Naive thymus-derived CD4-positive, alpha-beta T cell (primary cell): ENCODE results near the gene RIT2. TPM values are rescaled to one million over a fixed set of nuclear protein-coding genes. Genes with fewer than 3 reads are reported as not detected.

ENCODE experiments used
- ATAC-seq: fragments of 150-1000 bp; cut with Tn5 transposase; 2 replicates; pipeline ENCODE4 v1.10.0; 2021; ENCODE audit warnings: mild to moderate bottlenecking, moderate library complexity
- CTCF ChIA-PET: fragments of 350-600 bp; sonication (Branson Sonifier 250); formaldehyde crosslinking; loops from one replicate; lab custom pipeline; 2021; ENCODE audit warnings: antibody characterized with exemption; lab: Charles Lee
- POLR2A ChIA-PET: fragments of 350-600 bp; sonication (Branson Sonifier 250); formaldehyde crosslinking; loops from one replicate; lab custom pipeline; 2021; ENCODE audit warnings: antibody characterized with exemption, inconsistent platforms; lab: Charles Lee
- DNase-seq, 9 donors: peaks; one replicate each; pipeline versions ENCODE4 v3.0.0 to v3.0.0-alpha.2; 2020 to 2022; ENCODE audit warnings: mixed read lengths in 1 of 9
- H3K27ac ChIP-seq: one replicate; pipeline ENCODE4 v1.7.0; 2013; ENCODE audit warnings: mild to moderate bottlenecking, low read depth, low read length, moderate library complexity
- H3K27me3 ChIP-seq, 2 donors: one replicate each; pipeline ENCODE4 v1.7.0; 2013; ENCODE audit warnings: low read length in 2 of 2, mild to moderate bottlenecking in 2 of 2, moderate library complexity in 2 of 2; ENCODE audit not compliant: control insufficient read depth in 2 of 2, insufficient read depth in 2 of 2
- H3K36me3 ChIP-seq, 3 experiments: 1 replicate in 2 of 3; 2 replicates in 1 of 3; pipeline ENCODE4 v1.7.0; 2013; ENCODE audit warnings: low read length in 3 of 3, mild to moderate bottlenecking in 3 of 3, moderate library complexity in 1 of 3; ENCODE audit not compliant: insufficient read depth in 3 of 3, control insufficient read depth in 2 of 3
- H3K4me1 ChIP-seq, 2 donors: one replicate each; pipeline ENCODE4 v1.7.0; 2013; ENCODE audit warnings: low read length in 2 of 2, mild to moderate bottlenecking in 2 of 2, moderate library complexity in 1 of 2; ENCODE audit not compliant: control insufficient read depth in 2 of 2, insufficient read depth in 2 of 2
- H3K4me3 ChIP-seq: 2 replicates; pipeline ENCODE4 v1.7.0; 2013; ENCODE audit warnings: mild to moderate bottlenecking, low read length
- H3K9me3 ChIP-seq, 3 experiments: 1 replicate in 2 of 3; 2 replicates in 1 of 3; pipeline ENCODE4 v1.7.0; 2013; ENCODE audit warnings: low read length in 3 of 3; ENCODE audit not compliant: control insufficient read depth in 2 of 3
- H3K27ac Mint-ChIP-seq, 9 donors: one replicate each; pipeline ENCODE4 v1.8.0; 2020 to 2022; ENCODE audit warnings: mixed read lengths in 9 of 9, mild to moderate bottlenecking in 8 of 9, moderate library complexity in 5 of 9, inconsistent platforms in 2 of 9
- H3K27me3 Mint-ChIP-seq, 5 donors: one replicate each; pipeline ENCODE4 v1.8.0; 2021 to 2022; ENCODE audit warnings: mixed read lengths in 5 of 5, mild to moderate bottlenecking in 1 of 5
- H3K36me3 Mint-ChIP-seq, 5 donors: one replicate each; pipeline ENCODE4 v1.8.0; 2020 to 2022; ENCODE audit warnings: mixed read lengths in 5 of 5, mild to moderate bottlenecking in 3 of 5, inconsistent platforms in 1 of 5
- H3K4me1 Mint-ChIP-seq, 7 donors: one replicate each; pipeline ENCODE4 v1.8.0; 2020 to 2022; ENCODE audit warnings: mixed read lengths in 7 of 7, mild to moderate bottlenecking in 3 of 7, inconsistent platforms in 1 of 7
- H3K4me3 Mint-ChIP-seq, 10 donors: one replicate each; pipeline ENCODE4 v1.8.0; 2020 to 2022; ENCODE audit warnings: mild to moderate bottlenecking in 10 of 10, mixed read lengths in 10 of 10, moderate library complexity in 6 of 10, inconsistent platforms in 2 of 10
- H3K9me3 Mint-ChIP-seq, 11 donors: one replicate each; pipeline ENCODE4 v1.8.0; 2020 to 2022; ENCODE audit warnings: mixed read lengths in 11 of 11, mild to moderate bottlenecking in 4 of 11, inconsistent platforms in 1 of 11, moderate library complexity in 1 of 11
- intact Hi-C, 2 donors: fragments of 100-400 bp; cut with micrococcal nuclease; formaldehyde crosslinking; loops; one replicate each; pipeline ENCODE4 v1.15.1; 2023
- polyA plus RNA-seq, 2 donors: library from polyadenylated mRNA; unstranded; fragments of 300-500 nt; fragmentation: Illumina TruSeq; gene quantifications; one replicate each; pipeline ENCODE4 v1.2.3, GENCODE V29; 2021
- total RNA-seq, 6 experiments: library from RNA in 5 of 6; stranded (reverse) in 5 of 6; gene quantifications; 1 replicate in 5 of 6; 2 replicates in 1 of 6; pipeline ENCODE4 v1.2.3 and lab custom pipeline; 2021 to 2026

The RIT2 gene
- total and polyA plus RNA-seq, 7 experiments from 2014 or later = not detected

DNA sequence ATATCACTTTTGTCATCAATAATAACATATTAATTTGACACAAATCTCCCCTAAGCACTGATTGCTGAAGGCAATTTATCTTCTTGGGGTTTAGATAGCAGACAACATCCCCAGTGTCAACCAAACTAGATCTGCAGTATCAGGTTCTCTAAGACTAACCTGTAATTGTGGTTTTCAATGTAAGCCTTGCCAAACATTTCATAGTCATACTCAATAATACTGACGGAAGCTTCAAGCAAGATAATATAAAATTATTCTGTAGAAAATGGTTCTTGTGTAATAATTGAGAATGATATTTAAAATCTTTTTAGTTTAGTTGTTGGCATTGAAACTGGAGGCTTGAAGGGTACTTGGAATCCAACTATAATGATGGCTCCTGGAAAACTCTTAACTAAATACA lies 186.3 kb downstream of the RIT2 start:
- Mint-ChIP-seq H3K4me1 (no peaks in the 10 kb centered on the region), H3K27me3 (no peaks in the 10 kb centered on the region), H3K36me3 (peaks cover 0 to 3% (median 0%) of the 10 kb centered on the region in 5 donors), H3K27ac (no peak overlapping the region), H3K4me3 (no peak overlapping the region), H3K9me3 (peaks cover 0 to 14% (median 0%) of the 10 kb centered on the region in 11 donors)
- ChIA-PET CTCF (no interaction called here), POLR2A (no interaction called here)
- Histone ChIP-seq H3K36me3 (no peaks in the 10 kb centered on the region), H3K27ac (no peak overlapping the region), H3K4me3 (no peak overlapping the region), H3K4me1 (no peaks in the 10 kb centered on the region), H3K27me3 (no peaks in the 10 kb centered on the region), H3K9me3 (peaks cover 0 to 4% (median 0%) of the 10 kb centered on the region in 3 experiments)
- DNase-seq = no peak
- ATAC-seq = no peak
- intact Hi-C loops = no loop called here

DNA sequence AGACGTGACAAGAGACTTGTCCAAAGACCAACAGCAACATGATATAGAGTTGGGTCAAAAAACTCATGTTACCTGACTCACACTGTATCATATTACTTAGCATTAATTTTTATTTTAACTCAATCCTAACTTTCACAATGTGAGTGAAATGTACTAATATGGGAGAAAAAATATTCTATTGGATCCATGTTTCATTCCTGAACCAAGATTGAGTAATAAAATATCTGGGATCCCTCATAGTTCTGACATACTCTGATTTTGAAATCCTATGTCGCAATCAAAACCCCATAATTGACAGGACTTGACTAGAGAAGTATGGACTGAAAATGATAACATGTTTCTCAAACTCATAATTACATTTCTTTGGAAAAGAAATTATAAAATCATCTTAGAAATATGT lies 190.4 kb downstream of the RIT2 start:
- Mint-ChIP-seq H3K27ac (no peak overlapping the region), H3K27me3 (no peaks in the 10 kb centered on the region), H3K4me1 (no peaks in the 10 kb centered on the region), H3K4me3 (no peak overlapping the region), H3K36me3 (peaks cover 0 to 2% (median 0%) of the 10 kb centered on the region in 5 donors), H3K9me3 (peaks cover 0 to 5% (median 3%) of the 10 kb centered on the region in 11 donors)
- POLR2A ChIA-PET = no interaction called here
- no peak for ATAC-seq
- Histone ChIP-seq H3K4me1 (no peaks in the 10 kb centered on the region), H3K27me3 (no peaks in the 10 kb centered on the region), H3K4me3 (no peak overlapping the region), H3K9me3 (peaks cover 0 to 4% (median 0%) of the 10 kb centered on the region in 3 experiments), H3K36me3 (no peaks in the 10 kb centered on the region), H3K27ac (no peak overlapping the region)
- CTCF ChIA-PET = no interaction called here
- DNase-seq = no peak
- intact Hi-C loops = no loop called here

GRCh38 chr18:42922363-42922762 lies 193.1 kb downstream of the RIT2 start:
- DNase-seq = no peak
- no peak overlapping the region for H3K4me3 ChIP-seq
- H3K4me1 ChIP-seq = no peaks in the 10 kb centered on the region
- POLR2A ChIA-PET = no interaction called here
- H3K36me3 ChIP-seq = no peaks in the 10 kb centered on the region
- no peak for ATAC-seq
- Mint-ChIP-seq H3K9me3 (peaks cover 0 to 10% (median 2%) of the 10 kb centered on the region in 11 donors), H3K27ac (no peak overlapping the region), H3K4me1 (no peaks in the 10 kb centered on the region), H3K36me3 (no peaks in the 10 kb centered on the region), H3K4me3 (no peak overlapping the region), H3K27me3 (no peaks in the 10 kb centered on the region)
- H3K27me3 ChIP-seq = no peaks in the 10 kb centered on the region
- CTCF ChIA-PET = interaction anchor here (0.6 kb wide), 1 partner anchor 31 kb away, joined by 3 read pairs; no protein-coding TSS in a partner anchor
- H3K9me3 ChIP-seq = no peaks in the 10 kb centered on the region
- H3K27ac ChIP-seq = no peak overlapping the region
- intact Hi-C loops = no loop called here

DNA sequence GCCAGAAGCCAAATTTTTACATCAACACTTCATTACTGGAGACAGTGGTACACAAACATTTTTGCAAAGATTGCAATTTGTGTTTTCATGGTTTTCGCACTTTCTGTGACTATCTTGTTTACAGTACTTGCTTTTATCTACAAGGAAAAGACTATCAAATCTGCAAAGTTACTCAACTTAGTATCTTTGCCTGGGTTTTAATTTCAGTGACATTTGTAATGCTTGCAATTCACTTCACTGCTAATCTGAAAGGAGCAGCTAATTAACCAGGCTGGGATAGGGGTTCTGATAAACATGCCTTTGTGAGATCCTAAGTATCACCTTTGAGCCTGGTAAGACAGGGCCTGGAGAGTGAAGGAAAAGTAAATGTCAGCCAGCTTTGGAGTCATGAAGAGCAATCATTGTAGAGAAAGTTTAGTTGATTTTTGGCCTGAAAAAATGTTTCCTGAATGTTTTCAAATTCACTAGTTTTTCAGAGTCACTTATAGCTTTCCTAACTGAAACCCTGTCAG lies 194.2 kb downstream of the RIT2 start:
- no peaks in the 10 kb centered on the region for H3K36me3 Mint-ChIP-seq
- CTCF ChIA-PET = no interaction called here
- POLR2A ChIA-PET = no interaction called here
- DNase-seq (no peak), ATAC-seq (no peak)
- Histone ChIP-seq H3K27ac (no peak overlapping the region), H3K9me3 (no peaks in the 10 kb centered on the region), H3K4me3 (no peak overlapping the region), H3K4me1 (no peaks in the 10 kb centered on the region), H3K36me3 (no peaks in the 10 kb centered on the region), H3K27me3 (no peaks in the 10 kb centered on the region)
- H3K4me3 Mint-ChIP-seq = no peak overlapping the region
- H3K27ac Mint-ChIP-seq = no peak overlapping the region
- H3K27me3 Mint-ChIP-seq = no peaks in the 10 kb centered on the region
- no peaks in the 10 kb centered on the region for H3K4me1 Mint-ChIP-seq
- H3K9me3 Mint-ChIP-seq = peaks cover 0 to 15% (median 4%) of the 10 kb centered on the region in 11 donors
- intact Hi-C loops = no loop called here

- H3K27ac ChIP-seq = no peak overlapping the region
- ChIA-PET CTCF (no interaction called here), POLR2A (no interaction called here)
- peaks cover 0 to 15% (median 4%) of the 10 kb centered on the region in 11 donors for H3K9me3 Mint-ChIP-seq
- ATAC-seq (no peak), DNase-seq (no peak)
- H3K27me3 Mint-ChIP-seq = no peaks in the 10 kb centered on the region
- intact Hi-C loops = no loop called here
- H3K9me3 ChIP-seq = no peaks in the 10 kb centered on the region
- H3K36me3 Mint-ChIP-seq = no peaks in the 10 kb centered on the region
- H3K4me3 Mint-ChIP-seq = no peak overlapping the region
- H3K4me1 Mint-ChIP-seq = no peaks in the 10 kb centered on the region
- H3K36me3 ChIP-seq = no peaks in the 10 kb centered on the region
- no peaks in the 10 kb centered on the region for H3K27me3 ChIP-seq
- H3K4me1 ChIP-seq = no peaks in the 10 kb centered on the region
- no peak overlapping the region for H3K27ac Mint-ChIP-seq
- no peak overlapping the region for H3K4me3 ChIP-seq
Measured at GRCh38 chr18:42920621-42921020, 194.9 kb downstream of the RIT2 start.

DNA sequence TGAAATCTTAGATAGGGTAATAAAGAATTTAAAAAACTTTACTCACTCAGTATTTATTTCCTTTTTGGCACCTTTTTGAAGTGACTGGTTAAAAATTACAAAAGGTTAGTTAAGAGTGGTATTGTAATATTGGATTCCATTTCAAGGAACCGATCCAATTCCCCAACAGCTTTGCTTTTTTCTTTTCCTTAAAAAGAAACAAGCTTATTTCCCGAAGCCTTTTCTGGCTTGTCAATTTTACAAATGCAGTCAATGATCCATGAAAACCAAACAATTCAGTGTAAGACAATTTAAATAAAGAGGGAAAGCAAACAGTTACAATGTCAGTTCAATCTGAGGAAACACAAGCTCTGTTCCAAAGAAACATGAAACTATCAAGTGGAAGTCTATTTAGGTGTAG lies 200.2 kb downstream of the RIT2 start:
- Mint-ChIP-seq H3K36me3 (no peaks in the 10 kb centered on the region), H3K9me3 (peaks cover 0 to 22% (median 4%) of the 10 kb centered on the region in 11 donors), H3K27ac (no peak overlapping the region), H3K4me3 (no peak overlapping the region), H3K4me1 (no peaks in the 10 kb centered on the region), H3K27me3 (no peaks in the 10 kb centered on the region)
- DNase-seq (no peak), ATAC-seq (no peak)
- no peaks in the 10 kb centered on the region for H3K4me1 ChIP-seq
- POLR2A ChIA-PET = no interaction called here
- no peaks in the 10 kb centered on the region for H3K27me3 ChIP-seq
- CTCF ChIA-PET = no interaction called here
- no peak overlapping the region for H3K27ac ChIP-seq
- H3K4me3 ChIP-seq = no peak overlapping the region
- intact Hi-C loops = no loop called here
- H3K9me3 ChIP-seq = no peaks in the 10 kb centered on the region
- no peaks in the 10 kb centered on the region for H3K36me3 ChIP-seq

DNA sequence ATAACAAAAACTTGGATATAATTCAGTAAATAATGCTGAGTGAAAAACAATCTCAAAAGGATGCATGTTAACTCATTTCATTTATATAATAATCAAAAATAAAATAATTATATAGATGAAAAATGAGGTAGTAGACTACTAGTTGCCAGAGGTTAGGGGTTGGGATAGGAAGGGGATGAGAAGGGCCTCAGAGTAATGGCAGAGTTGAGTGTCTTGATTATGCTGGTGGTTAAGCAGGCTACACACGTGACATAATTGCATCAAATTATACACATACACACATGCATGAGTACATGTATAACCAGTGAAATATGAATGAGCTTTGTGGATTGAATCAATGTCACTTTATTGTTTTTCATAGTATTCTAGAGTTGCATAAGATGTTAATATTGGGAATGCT lies 201.0 kb downstream of the RIT2 start:
- intact Hi-C loops = no loop called here
- Mint-ChIP-seq H3K27me3 (no peaks in the 10 kb centered on the region), H3K36me3 (no peaks in the 10 kb centered on the region), H3K4me1 (no peaks in the 10 kb centered on the region), H3K9me3 (peaks cover 0 to 19% (median 4%) of the 10 kb centered on the region in 11 donors), H3K27ac (no peak overlapping the region), H3K4me3 (no peak overlapping the region)
- Histone ChIP-seq H3K36me3 (no peaks in the 10 kb centered on the region), H3K9me3 (no peaks in the 10 kb centered on the region), H3K27ac (no peak overlapping the region), H3K4me1 (no peaks in the 10 kb centered on the region), H3K4me3 (no peak overlapping the region), H3K27me3 (no peaks in the 10 kb centered on the region)
- DNase-seq = no peak
- no peak for ATAC-seq
- ChIA-PET POLR2A (no interaction called here), CTCF (no interaction called here)
